Caco-2 (cell line): ENCODE results near the gene ATP10D. TPM values are rescaled to one million over a fixed set of nuclear protein-coding genes. Genes with fewer than 3 reads are reported as not detected.

ENCODE experiments used
- BruUV-seq: library from RNA; stranded (reverse); fragments of 400-500 nt; replicated peaks from 2 replicates; lab custom pipeline; 2021; lab: Mats Ljungman, UMichigan
- CTCF ChIA-PET: fragments of 300-600 bp; sonication (Branson Sonifier 250); formaldehyde crosslinking; loops from one replicate; lab custom pipeline; 2022; ENCODE audit warnings: antibody characterized with exemption; lab: Charles Lee
- POLR2A ChIA-PET: fragments of 300-600 bp; sonication (Branson Sonifier 250); formaldehyde crosslinking; loops from one replicate; lab custom pipeline; 2022; ENCODE audit warnings: antibody characterized with exemption; lab: Charles Lee
- DNase-seq, 2 experiments: peaks; one replicate each; pipeline versions ENCODE4 v3.0.0 to v3.0.0-alpha.2; 2020 to 2022
- H3K27me3 ChIP-seq: replicated peaks from 2 replicates; pipeline ENCODE4 v1.6.0; 2011; ENCODE audit warnings: low read length; ENCODE audit not compliant: control insufficient read depth, insufficient read depth
- H3K36me3 ChIP-seq: 2 replicates; pipeline ENCODE4 v1.5.1; 2011; ENCODE audit warnings: low read length; ENCODE audit not compliant: control insufficient read depth, insufficient read depth
- H3K4me1 ChIP-seq: fragments of 250-450 bp; sonication (Bioruptor Pico); 2 replicates; pipeline ENCODE4 v1.5.1; 2020; ENCODE audit warnings: mild to moderate bottlenecking
- H3K4me3 ChIP-seq: 2 replicates; pipeline ENCODE4 v1.5.1; 2011; ENCODE audit warnings: low read depth, mild to moderate bottlenecking, control low read depth, low read length
- H3K9me3 ChIP-seq: fragments of 250-450 bp; sonication (Bioruptor Pico); 2 replicates; pipeline ENCODE4 v1.5.1; 2020; ENCODE audit warnings: mild to moderate bottlenecking, moderate library complexity
- H3K27ac Mint-ChIP-seq: one replicate; pipeline ENCODE4 v1.8.0; 2022; ENCODE audit warnings: mixed read lengths; ENCODE audit not compliant: unreplicated experiment
- H3K27me3 Mint-ChIP-seq: one replicate; pipeline ENCODE4 v1.8.0; 2022; ENCODE audit warnings: mixed read lengths; ENCODE audit not compliant: insufficient read depth, unreplicated experiment
- H3K36me3 Mint-ChIP-seq: one replicate; pipeline ENCODE4 v1.8.0; 2022; ENCODE audit warnings: mild to moderate bottlenecking, mixed read lengths; ENCODE audit not compliant: insufficient read depth, unreplicated experiment
- H3K4me1 Mint-ChIP-seq: one replicate; pipeline ENCODE4 v1.8.0; 2022; ENCODE audit warnings: low read depth, mixed read lengths; ENCODE audit not compliant: unreplicated experiment
- H3K4me3 Mint-ChIP-seq: one replicate; pipeline ENCODE4 v1.8.0; 2022; ENCODE audit warnings: mild to moderate bottlenecking, moderate library complexity, mixed read lengths; ENCODE audit not compliant: unreplicated experiment
- H3K9me3 Mint-ChIP-seq: one replicate; pipeline ENCODE4 v1.8.0; 2022; ENCODE audit warnings: mixed read lengths; ENCODE audit not compliant: unreplicated experiment
- intact Hi-C: fragments of 100-400 bp; cut with micrococcal nuclease; formaldehyde crosslinking; loops from one replicate; pipeline ENCODE4 v1.10.0; 2022; ENCODE audit not compliant: unreplicated experiment
- total RNA-seq: library from RNA; stranded (reverse); gene quantifications from 2 replicates; pipeline ENCODE4 v1.2.3, GENCODE V29; 2022
- TF ChIP-seq, protein P1 (sequence below), 2 experiments: fragments of 200-600 bp in 1 of 2; IDR thresholded peaks; 1 replicate in 1 of 2; 2 replicates in 1 of 2; pipeline versions ENCODE4 v1.5.1 to v1.8.0; 2011 to 2022; ENCODE audit warnings: antibody characterized with exemption in 1 of 2, control low read depth in 1 of 2, inconsistent platforms in 1 of 2, low read depth in 1 of 2, low read length in 1 of 2, mild to moderate bottlenecking in 1 of 2, moderate library complexity in 1 of 2; ENCODE audit not compliant: insufficient read depth in 1 of 2, severe bottlenecking in 1 of 2, unreplicated experiment in 1 of 2

Gene ATP10D
- total RNA-seq, 1 experiment from 2014 or later: 44.5 TPM

DNA sequence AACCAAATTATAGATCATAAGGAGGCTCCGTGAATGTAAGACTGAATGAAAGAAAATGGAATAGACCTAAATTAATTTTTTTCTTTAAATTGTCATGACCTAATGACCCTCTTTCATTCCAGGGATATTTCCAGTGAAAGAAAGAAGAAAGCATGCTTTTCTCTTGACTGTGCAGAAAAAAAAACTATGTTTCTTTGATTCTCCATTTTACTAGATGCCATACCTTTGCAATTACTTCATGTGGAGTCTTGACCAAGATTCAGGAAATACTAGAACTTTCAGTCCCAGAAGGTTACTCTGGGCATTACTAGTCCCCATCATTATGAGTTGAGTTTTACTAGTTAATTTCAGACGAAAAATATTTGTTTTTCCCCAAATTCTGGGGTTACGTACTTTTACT, 15.1 kb upstream of the ATP10D start:
- Histone ChIP-seq H3K27me3 (no peaks in the 10 kb centered on the region), H3K36me3 (no peaks in the 10 kb centered on the region), H3K9me3 (no peaks in the 10 kb centered on the region; the same call in 1 of the 2 replicates), H3K4me1 (peaks cover 61% of the 10 kb centered on the region), H3K4me3 (no peak overlapping the region)
- CTCF ChIA-PET: interaction anchor here (4.1 kb wide), 1 partner anchor 14 kb away, joined by 23 read pairs; the partner anchor contains the start of gene ATP10D
- H3K4me1 Mint-ChIP-seq: peaks cover 34% of the 10 kb centered on the region
- TF ChIP-seq, protein P1, sequence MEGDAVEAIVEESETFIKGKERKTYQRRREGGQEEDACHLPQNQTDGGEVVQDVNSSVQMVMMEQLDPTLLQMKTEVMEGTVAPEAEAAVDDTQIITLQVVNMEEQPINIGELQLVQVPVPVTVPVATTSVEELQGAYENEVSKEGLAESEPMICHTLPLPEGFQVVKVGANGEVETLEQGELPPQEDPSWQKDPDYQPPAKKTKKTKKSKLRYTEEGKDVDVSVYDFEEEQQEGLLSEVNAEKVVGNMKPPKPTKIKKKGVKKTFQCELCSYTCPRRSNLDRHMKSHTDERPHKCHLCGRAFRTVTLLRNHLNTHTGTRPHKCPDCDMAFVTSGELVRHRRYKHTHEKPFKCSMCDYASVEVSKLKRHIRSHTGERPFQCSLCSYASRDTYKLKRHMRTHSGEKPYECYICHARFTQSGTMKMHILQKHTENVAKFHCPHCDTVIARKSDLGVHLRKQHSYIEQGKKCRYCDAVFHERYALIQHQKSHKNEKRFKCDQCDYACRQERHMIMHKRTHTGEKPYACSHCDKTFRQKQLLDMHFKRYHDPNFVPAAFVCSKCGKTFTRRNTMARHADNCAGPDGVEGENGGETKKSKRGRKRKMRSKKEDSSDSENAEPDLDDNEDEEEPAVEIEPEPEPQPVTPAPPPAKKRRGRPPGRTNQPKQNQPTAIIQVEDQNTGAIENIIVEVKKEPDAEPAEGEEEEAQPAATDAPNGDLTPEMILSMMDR (IDR thresholded peaks at IDR 0.05; ENCODE audit: insufficient read depth in 1 of 2, low read depth in 1 of 2, low read length in 1 of 2, severe bottlenecking in 1 of 2, unreplicated experiment in 1 of 2): no peak
- no peak overlapping the region for H3K4me3 Mint-ChIP-seq
- POLR2A ChIA-PET: no interaction called here
- H3K27me3 Mint-ChIP-seq: no peaks in the 10 kb centered on the region
- H3K36me3 Mint-ChIP-seq: peaks cover 6% of the 10 kb centered on the region
- no TSS peak for BruUV-seq
- no peak for DNase-seq
- no peak overlapping the region for H3K27ac Mint-ChIP-seq
- no peaks in the 10 kb centered on the region for H3K9me3 Mint-ChIP-seq
- intact Hi-C loops: no loop called here

GRCh38 chr4:47471064-47471463, 14.0 kb upstream of the ATP10D start:
- Histone ChIP-seq H3K4me1 (peaks cover 66% of the 10 kb centered on the region), H3K9me3 (no peaks in the 10 kb centered on the region; the same call in 1 of the 2 replicates), H3K27me3 (no peaks in the 10 kb centered on the region), H3K4me3 (no peak overlapping the region), H3K36me3 (no peaks in the 10 kb centered on the region)
- no peak for DNase-seq
- Mint-ChIP-seq H3K9me3 (no peaks in the 10 kb centered on the region), H3K4me1 (peaks cover 31% of the 10 kb centered on the region), H3K4me3 (no peak overlapping the region), H3K27me3 (no peaks in the 10 kb centered on the region), H3K36me3 (peaks cover 6% of the 10 kb centered on the region), H3K27ac (no peak overlapping the region)
- intact Hi-C loops: no loop called here
- CTCF ChIA-PET: interaction anchor here (4.1 kb wide), 1 partner anchor 13 kb away, joined by 23 read pairs; the partner anchor contains the start of gene ATP10D
- POLR2A ChIA-PET: interaction anchor here (0.7 kb wide), 1 partner anchor 14 kb away, joined by 5 read pairs; the partner anchor contains the start of gene ATP10D
- TF ChIP-seq, protein P1 (IDR thresholded peaks at IDR 0.05; ENCODE audit: insufficient read depth in 1 of 2, low read depth in 1 of 2, low read length in 1 of 2, severe bottlenecking in 1 of 2, unreplicated experiment in 1 of 2): no peak
- no TSS peak for BruUV-seq

DNA sequence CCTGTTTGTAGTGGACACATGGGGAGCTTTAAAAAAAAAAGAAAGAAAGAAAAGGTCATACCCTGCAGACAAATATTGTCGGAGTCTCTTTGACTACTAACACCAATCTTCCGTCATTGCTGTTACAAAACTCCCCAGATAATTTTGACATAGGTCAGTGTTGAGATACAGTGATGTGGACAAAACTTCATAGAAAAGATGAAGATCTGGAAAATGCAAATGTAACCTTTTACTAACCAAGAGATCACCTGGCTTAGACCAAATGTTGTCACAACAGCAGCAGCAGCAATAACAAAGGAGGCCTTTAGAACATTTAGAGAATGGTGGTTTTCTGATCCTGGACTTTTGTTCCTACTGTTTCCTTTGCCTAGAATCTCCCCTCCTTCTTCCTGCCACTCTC, 13.5 kb upstream of the ATP10D start:
- H3K36me3 Mint-ChIP-seq: peaks cover 6% of the 10 kb centered on the region
- peaks cover 26% of the 10 kb centered on the region for H3K4me1 Mint-ChIP-seq
- intact Hi-C loops: no loop called here
- TF ChIP-seq, protein P1 (IDR thresholded peaks at IDR 0.05; ENCODE audit: insufficient read depth in 1 of 2, low read depth in 1 of 2, low read length in 1 of 2, severe bottlenecking in 1 of 2, unreplicated experiment in 1 of 2): no peak
- CTCF ChIA-PET: interaction anchor here (4.1 kb wide), 1 partner anchor 13 kb away, joined by 23 read pairs; the partner anchor contains the start of gene ATP10D
- H3K4me1 ChIP-seq: peaks cover 66% of the 10 kb centered on the region
- BruUV-seq: no TSS peak
- DNase-seq: peak in 1 of 2 experiments; percentile 22
- no peaks in the 10 kb centered on the region for H3K27me3 Mint-ChIP-seq
- H3K9me3 Mint-ChIP-seq: no peaks in the 10 kb centered on the region
- POLR2A ChIA-PET: interaction anchor here (0.7 kb wide), 1 partner anchor 14 kb away, joined by 5 read pairs; the partner anchor contains the start of gene ATP10D
- no peak overlapping the region for H3K4me3 Mint-ChIP-seq
- no peak overlapping the region for H3K27ac Mint-ChIP-seq
- H3K36me3 ChIP-seq: no peaks in the 10 kb centered on the region
- H3K9me3 ChIP-seq: no peaks in the 10 kb centered on the region; the same call in 1 of the 2 replicates
- H3K4me3 ChIP-seq: no peak overlapping the region
- H3K27me3 ChIP-seq: no peaks in the 10 kb centered on the region
